ENCODE measurements around the gene SCN1B. TPM values are rescaled to one million over a fixed set of nuclear protein-coding genes. Genes with fewer than 3 reads are reported as not detected.
A peak's percentile ranks its signal among the peaks of the same experiment; 100 is the strongest.

Gene SCN1B
- 1 to 10 TPM; 1.6 to 8.8 (median 3.5) TPM for total RNA-seq
- long read RNA-seq, donor 1, full-length matches to known transcripts, result 10 of 12 reads
- long read RNA-seq, donor 1, partial matches to known transcripts, result 1 of 12 reads
- long read RNA-seq, donor 1, other reads (novel, unspliced or antisense), result 1 of 12 reads
- long read RNA-seq, donor 2, partial matches to known transcripts, result 0 of 2 reads
- long read RNA-seq, donor 2, other reads (novel, unspliced or antisense), result 1 of 2 reads

DNA sequence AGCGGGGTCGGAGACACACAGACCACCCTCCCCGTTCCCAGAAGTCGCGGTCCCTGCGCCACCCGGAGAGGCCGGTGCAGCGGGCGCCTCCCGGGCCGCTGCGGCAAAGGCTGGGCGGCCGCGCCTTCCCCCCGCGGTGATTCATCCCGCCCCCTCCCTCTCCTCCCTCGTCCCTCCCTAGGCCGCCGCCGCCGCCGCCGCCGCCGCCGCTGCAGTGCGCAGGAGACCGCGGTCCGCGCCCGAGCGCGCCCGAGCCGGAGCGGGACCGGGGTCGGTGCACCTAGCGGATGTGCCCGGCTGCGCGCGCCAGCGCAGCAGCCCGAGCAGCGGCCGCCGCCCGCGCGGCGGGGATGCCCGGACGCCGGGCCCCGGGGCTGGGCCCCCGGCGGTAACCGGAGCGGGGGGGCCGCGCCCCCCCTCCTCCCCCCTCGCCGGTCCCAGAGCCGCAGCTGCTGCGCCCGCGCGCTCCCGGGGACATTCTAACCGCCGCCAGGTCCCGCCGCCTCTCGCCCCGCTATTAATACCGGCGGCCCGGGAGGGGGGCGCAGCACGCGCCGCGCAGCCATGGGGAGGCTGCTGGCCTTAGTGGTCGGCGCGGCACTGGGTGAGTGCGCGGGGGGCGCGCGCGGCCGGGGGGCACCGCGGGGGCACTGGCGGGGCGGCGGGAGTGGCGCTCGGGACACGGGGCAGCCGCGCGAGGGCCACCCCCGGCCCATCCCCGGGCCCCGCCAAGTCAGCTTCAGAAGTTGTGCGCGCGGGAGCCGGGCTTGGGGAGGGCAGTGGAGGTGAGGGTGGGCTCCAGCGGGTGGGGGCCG lies at the start of gene SCN1B:
Gene SCN1B (plus strand): TSS at position 214 of the 815 bp plus-strand sequence. CDS start 351 bp downstream, at position 565.
- Histone ChIP-seq H3K4me1 (ENCODE audit: low read depth) (peaks cover 3% of the 10 kb centered on the region), H3K9me3 (no peaks in the 10 kb centered on the region), H3K4me3 (peak within 1 kb of the TSS; percentile 6), H3K36me3 (ENCODE audit: low read depth) (no peaks in the 10 kb centered on the region)
- no peak for TF ChIP-seq CTCF (IDR thresholded peaks at IDR 0.05)
- DNase-seq (peak in 2 of 3 donors; percentile 44 to 70), ATAC-seq (peak; percentile 82)
- intact Hi-C loops (cut with DNase I, micrococcal nuclease), result no loop called here

DNA sequence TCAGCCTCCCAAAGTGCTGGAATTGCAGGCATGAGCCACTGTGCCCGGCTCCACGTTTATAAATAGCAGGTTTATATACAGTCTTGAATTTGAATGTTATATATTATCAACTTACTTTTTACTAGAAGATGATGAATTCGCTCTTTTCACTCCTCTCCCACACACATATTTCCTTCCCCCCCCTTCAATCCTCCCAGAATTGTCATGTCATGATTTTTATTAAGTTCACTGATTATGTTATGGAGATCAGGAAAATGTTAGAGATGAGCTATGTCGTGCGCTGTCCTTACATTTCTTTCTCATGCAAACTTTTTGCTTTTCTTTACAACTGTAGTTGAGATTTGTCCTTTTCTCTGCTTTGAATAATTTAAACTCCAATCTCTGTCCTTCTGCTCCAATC lies 48.0 kb upstream of the SCN1B start:
- intact Hi-C loops (cut with DNase I, micrococcal nuclease), result no loop called here
- Histone ChIP-seq H3K4me3 (no peak overlapping the region), H3K9me3 (no peaks in the 10 kb centered on the region), H3K4me1 (ENCODE audit: low read depth) (no peaks in the 10 kb centered on the region), H3K36me3 (ENCODE audit: low read depth) (no peaks in the 10 kb centered on the region)
- no peak for DNase-seq
- no peak for ATAC-seq
- no peak for TF ChIP-seq CTCF (IDR thresholded peaks at IDR 0.05)

DNA sequence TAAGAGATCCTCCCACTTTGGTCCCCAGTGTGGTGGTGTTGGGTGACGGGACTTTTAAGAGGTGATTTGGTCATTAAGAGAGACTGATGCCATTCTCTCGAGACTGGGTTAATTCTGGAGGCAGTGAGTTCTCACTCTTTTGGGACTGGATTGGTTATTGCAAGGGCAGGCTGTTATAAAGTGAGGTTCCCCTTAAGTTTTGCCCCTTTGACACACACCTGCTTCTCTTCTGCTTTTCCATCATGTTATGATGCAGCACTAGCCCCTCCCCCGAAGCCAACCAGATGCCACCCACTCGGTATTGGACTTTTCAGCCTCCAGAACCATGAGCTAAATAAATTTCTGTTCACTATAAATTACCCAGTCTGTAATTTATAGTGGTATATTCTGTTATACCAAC lies 46.5 kb upstream of the SCN1B start:
- intact Hi-C loops (cut with DNase I, micrococcal nuclease), result no loop called here
- Histone ChIP-seq H3K4me1 (ENCODE audit: low read depth) (no peaks in the 10 kb centered on the region), H3K36me3 (ENCODE audit: low read depth) (no peaks in the 10 kb centered on the region), H3K9me3 (no peaks in the 10 kb centered on the region), H3K4me3 (no peak overlapping the region)
- ATAC-seq (no peak), DNase-seq (no peak)
- TF ChIP-seq CTCF (IDR thresholded peaks at IDR 0.05), result no peak

GRCh38 chr19:34984287-34984686 lies 46.0 kb upstream of the SCN1B start:
- ATAC-seq (no peak), DNase-seq (no peak)
- no peak for TF ChIP-seq CTCF (IDR thresholded peaks at IDR 0.05)
- intact Hi-C loops (cut with DNase I, micrococcal nuclease), result no loop called here
- H3K9me3 ChIP-seq, result no peaks in the 10 kb centered on the region
- H3K4me3 ChIP-seq, result no peak overlapping the region
- H3K4me1 ChIP-seq (ENCODE audit: low read depth), result no peaks in the 10 kb centered on the region
- H3K36me3 ChIP-seq (ENCODE audit: low read depth), result no peaks in the 10 kb centered on the region

GRCh38 chr19:34985249-34986022 lies 44.8 kb upstream of the SCN1B start:
- ATAC-seq, result peak; percentile 77
- DNase-seq, result peak in 1 of 3 donors; percentile 38

More at GRCh38 chr19:34985249-34986022, 44.8 kb upstream of the SCN1B start:
- Histone ChIP-seq H3K9me3 (no peaks in the 10 kb centered on the region), H3K4me1 (ENCODE audit: low read depth) (no peaks in the 10 kb centered on the region), H3K4me3 (no peak overlapping the region), H3K36me3 (ENCODE audit: low read depth) (no peaks in the 10 kb centered on the region)
- intact Hi-C loops (cut with DNase I, micrococcal nuclease), result no loop called here
- TF ChIP-seq CTCF (IDR thresholded peaks at IDR 0.05), result no peak
